Astrocyte of the hippocampus (primary cell): ENCODE measurements around the gene FCGBP.

Source experiments
- DNase-seq: peaks from one replicate; pipeline ENCODE4 v3.0.0; 2011; ENCODE audit warnings: low read depth, low spot score

FCGBP gene

DNA sequence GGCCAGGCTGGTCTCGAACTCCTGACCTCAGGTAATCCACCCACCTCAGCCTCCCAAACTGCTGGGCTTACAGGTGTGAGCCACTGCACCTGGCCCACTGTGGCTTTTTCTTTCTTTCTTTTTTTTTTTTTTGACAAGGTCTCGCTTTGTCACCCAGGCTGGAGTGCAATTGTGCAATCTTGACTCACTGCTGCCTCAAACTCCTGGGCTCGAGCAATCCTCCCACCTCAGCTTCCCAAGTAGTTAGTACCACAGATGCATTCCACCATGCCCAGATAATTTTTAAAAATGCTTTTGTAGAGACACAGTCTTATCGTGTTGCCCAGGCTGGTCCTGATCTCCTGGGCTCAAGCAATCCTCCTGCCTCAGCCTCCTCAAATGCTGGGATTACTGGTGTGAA is 12.1 kb upstream of the FCGBP start:
- DNase-seq = no peak

DNA sequence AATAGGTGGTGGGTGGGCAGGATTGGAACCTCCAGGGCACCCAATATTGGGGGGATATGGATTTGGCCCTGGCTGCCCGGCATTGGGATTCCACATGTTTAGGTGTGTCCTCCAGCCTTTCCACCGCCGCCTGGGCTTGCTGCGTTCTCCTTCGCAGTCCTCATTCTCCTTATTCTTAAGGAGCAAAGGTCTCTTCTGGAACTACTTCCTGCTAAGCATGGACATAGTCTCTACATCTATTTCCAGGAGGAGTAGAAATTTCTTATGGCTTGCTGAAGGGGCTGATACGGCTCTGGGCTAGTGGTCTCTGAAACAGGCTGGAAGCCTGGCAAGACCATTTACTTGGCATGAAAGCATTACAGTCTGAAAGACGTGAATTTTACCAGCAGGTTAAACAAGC is 9.2 kb upstream of the FCGBP start:
- DNase-seq = no peak

DNA sequence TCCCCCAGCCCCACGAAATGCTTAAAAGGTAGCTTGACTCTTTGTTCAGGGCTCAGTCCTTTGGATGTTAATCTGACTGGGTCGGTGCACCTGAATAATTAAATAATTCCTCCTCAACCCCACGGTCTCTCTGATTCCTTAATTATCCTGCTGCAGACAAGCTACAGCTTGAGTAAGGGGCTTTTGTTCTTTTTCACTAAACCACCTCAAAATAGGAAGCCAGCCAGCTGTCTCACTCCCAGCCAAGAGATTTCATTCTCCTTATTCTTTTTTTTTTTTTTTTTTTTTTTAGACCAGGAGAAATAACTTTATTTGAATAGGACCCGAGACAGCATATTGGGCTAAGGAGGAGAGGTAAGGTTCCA is 7.9 kb upstream of the FCGBP start:
- DNase-seq = no peak

DNA sequence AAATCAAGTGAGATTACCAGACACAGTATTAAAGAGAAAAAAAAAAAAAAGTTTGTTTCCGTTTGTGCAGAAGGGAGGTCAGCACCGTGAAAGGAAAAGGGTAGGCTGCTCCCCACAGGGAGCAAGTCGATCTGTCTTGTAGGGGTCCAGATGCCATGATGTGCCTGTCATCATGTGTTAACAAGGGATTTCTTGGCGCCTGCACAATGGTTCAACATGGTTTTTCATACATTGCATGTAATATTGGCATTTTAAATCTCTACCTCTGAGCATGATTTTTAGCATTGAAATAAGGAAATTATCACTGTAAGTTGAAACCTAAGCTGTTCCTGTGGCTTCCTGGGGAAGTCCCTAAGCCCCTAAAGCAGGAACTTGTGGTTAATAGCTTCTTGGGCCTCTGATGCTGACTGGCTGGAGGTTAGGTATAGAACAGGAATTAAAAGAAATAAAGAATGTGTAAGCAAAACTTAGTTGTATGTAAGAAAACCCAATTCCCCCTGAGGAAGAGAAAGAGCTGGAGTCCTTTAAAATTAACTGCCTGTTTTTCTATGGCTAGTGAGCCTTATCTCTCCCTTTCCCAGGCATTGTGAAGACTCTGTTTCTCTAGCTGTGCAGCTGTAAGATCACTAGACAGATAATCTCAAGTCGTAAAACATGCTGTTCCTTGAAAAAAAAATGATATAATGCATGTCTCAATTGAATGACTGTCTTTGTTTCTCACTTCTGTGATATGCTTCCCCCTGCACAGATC is 7.4 kb upstream of the FCGBP start:
- peak; percentile 23 for DNase-seq

DNA sequence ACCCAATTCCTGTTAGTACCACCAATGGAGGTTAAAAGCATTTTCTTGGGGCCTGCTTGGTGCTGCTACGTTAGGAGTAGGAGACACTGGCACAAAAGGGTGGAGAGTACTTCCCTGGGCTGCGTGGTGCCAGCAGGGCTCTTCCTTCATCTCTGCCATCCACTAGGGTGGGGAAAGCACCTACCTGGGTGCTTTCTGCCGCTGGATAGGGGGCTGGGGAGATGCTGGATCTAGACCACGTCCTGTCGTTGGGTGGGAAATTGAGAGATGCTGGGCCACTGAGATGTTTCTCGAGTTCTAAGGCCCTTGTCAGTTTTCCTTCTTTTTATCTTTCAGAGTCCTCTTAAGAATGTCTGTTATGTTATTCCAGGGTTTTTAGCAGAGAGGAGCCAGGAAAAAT is 6.7 kb upstream of the FCGBP start:
- DNase-seq = no peak

DNA sequence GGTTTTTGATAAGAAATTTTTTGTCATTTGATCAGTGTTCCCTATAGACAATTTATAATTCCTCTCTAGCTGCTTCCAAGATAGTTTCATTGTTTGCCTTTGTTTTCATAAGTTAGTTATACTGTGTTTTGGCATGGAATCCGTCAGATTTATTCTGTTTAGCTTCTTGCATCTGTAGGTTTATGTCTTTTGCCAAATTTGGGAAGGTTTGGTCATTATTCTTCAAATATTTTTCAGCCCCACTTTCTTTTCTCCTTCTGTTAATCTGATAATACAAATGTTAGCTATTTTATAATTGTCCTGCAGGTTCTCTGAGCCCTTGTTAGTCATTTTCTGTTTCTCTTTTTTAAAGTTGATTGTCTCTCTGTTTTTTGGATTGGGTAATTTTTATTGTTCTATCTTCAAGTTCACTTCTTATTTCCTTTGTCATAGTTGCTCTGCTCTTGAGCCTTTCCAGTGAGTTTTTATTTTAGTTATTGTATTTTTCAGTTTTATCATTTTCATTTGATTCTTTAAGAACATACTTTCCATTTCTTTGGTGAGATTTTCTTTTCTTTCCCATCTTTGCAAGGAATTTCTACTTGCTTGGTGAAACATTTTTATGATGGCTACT is 5.9 kb upstream of the FCGBP start:
- DNase-seq = no peak

GRCh38 chr19:39939556-39939955 is 5.1 kb upstream of the FCGBP start:
- DNase-seq = no peak

GRCh38 chr19:39937787-39938186 is 3.4 kb upstream of the FCGBP start:
- no peak for DNase-seq

GRCh38 chr19:39937094-39937720 is 2.8 kb upstream of the FCGBP start:
- DNase-seq = no peak

GRCh38 chr19:39936622-39937021 is 2.2 kb upstream of the FCGBP start:
- DNase-seq = no peak

DNA sequence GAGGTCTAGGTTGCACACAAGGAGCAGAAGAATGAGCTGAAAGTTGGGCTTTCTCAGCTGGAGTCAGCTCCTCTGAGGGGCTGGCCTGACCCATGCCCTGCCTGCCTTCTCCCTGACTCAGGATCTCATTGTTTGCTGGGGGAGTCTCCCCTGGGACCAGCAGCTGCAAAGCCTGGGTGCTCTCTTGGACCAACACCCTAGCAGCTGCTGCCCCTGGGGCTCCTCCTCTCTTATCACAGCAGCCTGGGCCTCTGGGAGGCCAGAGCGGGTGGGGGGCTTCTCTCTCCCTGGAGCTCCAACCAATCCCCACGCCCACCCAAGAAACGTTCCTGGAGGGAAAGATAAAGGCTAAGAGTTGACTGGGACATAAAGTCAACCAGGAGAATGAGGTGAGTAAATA is 1.6 kb upstream of the FCGBP start:
- DNase-seq = no peak

- no peak for DNase-seq
Measured at GRCh38 chr19:39935364-39935661, 879 bp upstream of the FCGBP start.

- no peak for DNase-seq
Measured at GRCh38 chr19:39929750-39930149, 4.7 kb downstream of the FCGBP start.

DNA sequence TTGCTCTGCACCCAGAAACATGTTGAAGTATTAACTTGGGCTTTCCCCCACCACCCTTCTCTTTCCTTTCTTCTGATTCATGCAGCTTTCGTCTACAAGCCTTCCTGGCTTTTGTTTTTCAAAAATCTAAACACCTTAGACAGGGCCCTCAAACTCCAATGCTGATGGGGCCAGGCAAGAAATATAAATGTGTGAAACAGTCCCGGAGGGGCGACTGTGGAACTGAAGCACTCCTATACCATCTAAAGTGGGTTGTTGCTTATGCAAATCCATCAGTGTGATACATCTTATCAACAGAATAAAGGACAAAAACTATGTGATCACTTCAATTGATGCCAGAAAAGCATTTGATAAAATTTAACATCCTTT is 6.1 kb downstream of the FCGBP start:
- no peak for DNase-seq

GRCh38 chr19:39927524-39928356 is 6.7 kb downstream of the FCGBP start:
- DNase-seq = no peak

DNA sequence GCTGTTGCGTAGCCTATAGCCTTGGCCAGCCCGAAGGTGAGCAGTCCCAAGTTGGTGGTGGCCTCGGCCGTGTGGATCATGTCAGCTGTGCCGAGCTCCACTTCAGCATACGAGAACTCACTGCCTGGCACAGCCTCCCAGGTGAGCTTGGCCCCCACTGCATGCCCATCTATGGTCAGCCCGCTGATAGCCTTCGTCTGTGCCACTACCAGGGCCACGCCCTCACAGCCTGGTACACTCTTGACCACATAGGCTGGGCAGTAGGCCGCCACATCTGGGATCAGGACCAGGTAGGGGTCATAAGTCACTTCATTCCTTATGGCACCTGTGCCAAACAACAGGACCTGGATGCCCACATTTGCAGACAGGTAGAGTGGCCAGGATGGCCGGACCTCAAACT is 7.4 kb downstream of the FCGBP start:
- no peak for DNase-seq

DNA sequence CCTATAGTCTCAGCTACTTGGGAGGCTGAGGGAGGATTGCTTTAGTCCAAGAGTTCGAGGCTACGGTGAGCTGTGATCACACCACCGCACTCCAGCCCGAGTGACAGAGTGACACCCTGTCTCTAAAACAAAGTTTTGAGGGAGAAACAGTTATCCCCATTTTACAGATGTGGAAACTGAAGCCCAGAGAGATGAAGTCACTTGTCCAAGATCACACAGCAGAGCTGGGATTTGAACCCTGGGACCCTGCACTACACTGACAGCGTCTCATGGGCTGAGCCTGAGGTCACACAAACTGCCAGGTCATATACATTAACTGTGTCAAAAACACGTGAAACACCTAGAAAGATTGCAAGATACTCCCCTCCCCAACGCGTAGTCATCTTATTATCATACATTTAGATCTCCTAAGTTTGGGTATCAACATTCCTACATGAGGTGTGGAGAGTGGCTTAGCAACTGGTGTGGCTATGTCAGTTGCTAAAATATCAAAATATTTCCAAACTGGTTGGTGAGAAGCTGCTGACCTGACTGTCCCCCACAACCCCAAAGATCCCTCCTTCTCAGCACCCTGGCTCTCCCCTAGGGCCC is 8.2 kb downstream of the FCGBP start:
- no peak for DNase-seq

- no peak for DNase-seq
Measured at GRCh38 chr19:39924952-39925351, 9.5 kb downstream of the FCGBP start.

- DNase-seq = no peak
Measured at GRCh38 chr19:39924389-39924788, 10.0 kb downstream of the FCGBP start.

- DNase-seq = no peak
Measured at GRCh38 chr19:39923862-39924261, 10.6 kb downstream of the FCGBP start.

GRCh38 chr19:39919976-39920375 is 14.5 kb downstream of the FCGBP start:
- DNase-seq = no peak

GRCh38 chr19:39918183-39918651 is 16.2 kb downstream of the FCGBP start:
- DNase-seq = no peak
